Mucosa of rectum (tissue), 2 donors: ENCODE data around the gene ASTN2.

Experiments used
- H3K27ac ChIP-seq, 2 donors: one replicate each; pipeline ENCODE4 v1.7.0; 2013; ENCODE audit warnings: inconsistent platforms in 2 of 2, low read depth in 2 of 2, low read length in 2 of 2
- H3K27me3 ChIP-seq, 2 donors: one replicate each; pipeline ENCODE4 v1.7.0; 2013; ENCODE audit warnings: low read length in 2 of 2; ENCODE audit not compliant: control insufficient read depth in 2 of 2, insufficient read depth in 2 of 2
- H3K36me3 ChIP-seq, 2 donors: one replicate each; pipeline ENCODE4 v1.7.0; 2013; ENCODE audit warnings: low read length in 2 of 2; ENCODE audit not compliant: control insufficient read depth in 2 of 2, insufficient read depth in 2 of 2
- H3K4me1 ChIP-seq, 2 donors: one replicate each; pipeline ENCODE4 v1.7.0; 2013; ENCODE audit warnings: low read length in 2 of 2, mild to moderate bottlenecking in 1 of 2; ENCODE audit not compliant: control insufficient read depth in 2 of 2, insufficient read depth in 2 of 2
- H3K4me3 ChIP-seq, 2 donors: one replicate each; pipeline ENCODE4 v1.7.0; 2013; ENCODE audit warnings: low read length in 2 of 2
- H3K9ac ChIP-seq, 2 donors: one replicate each; pipeline ENCODE4 v1.7.0; 2013; ENCODE audit warnings: low read length in 2 of 2, low read depth in 1 of 2, mild to moderate bottlenecking in 1 of 2
- H3K9me3 ChIP-seq, 2 donors: one replicate each; pipeline ENCODE4 v1.7.0; 2013; ENCODE audit warnings: low read length in 2 of 2; ENCODE audit not compliant: control insufficient read depth in 2 of 2
- donor health status: healthy.
- donor health status: Normal muscosa, but diverticular disease.

ASTN2 gene

DNA sequence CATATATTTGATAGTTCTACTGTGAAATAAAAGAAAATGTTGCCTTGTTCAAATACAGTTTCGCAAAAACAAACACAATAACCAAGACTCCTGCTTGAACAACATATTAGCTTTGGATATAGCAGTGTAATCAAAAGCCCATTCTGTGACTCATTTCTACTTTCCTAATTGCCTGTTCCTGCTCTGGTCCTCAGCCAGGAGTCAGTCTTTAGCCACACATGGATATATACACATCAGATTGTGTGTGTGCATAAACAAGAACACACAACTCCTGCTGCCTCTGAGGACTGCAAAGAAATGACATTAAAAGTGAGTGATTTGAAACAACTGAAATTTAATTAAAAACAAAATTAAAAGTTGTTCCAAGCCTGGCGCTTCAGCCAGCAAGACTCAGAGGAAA lies 393.0 kb downstream of the ASTN2 start:
- no peak overlapping the region for H3K9ac ChIP-seq

DNA sequence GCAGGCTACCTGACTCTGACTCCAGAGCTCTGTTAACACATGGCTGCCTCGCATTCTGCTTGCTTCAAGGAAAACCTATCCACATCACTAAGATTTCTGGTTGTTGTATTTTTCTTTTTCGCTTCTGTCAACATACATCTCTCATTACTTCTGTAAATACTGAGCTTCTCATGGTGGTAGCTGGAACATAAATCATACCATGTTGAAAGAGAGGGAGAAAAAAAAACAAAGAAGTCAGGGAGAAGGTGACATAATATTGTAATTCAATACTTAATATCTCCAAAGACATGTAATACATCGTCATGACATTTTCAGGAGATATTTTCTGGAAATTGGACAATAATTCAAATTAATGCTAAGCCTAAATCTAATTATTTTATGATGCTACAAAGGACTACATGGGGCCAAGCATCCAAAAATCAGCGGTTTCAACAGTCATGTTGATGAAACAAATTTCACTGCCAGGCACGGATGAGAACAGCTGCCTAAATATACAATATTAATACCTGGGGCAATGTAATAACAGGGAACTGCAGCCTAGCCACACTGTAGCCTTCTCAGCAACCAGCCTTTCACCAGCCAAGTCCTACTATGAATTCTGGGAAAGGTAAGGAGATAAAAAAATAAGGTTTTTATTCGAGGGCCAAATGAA lies 395.8 kb downstream of the ASTN2 start:
- H3K4me3 ChIP-seq = no peak overlapping the region
- H3K36me3 ChIP-seq = no peaks in the 10 kb centered on the region
- no peak overlapping the region for H3K27ac ChIP-seq
- H3K9me3 ChIP-seq = no peaks in the 10 kb centered on the region
- H3K4me1 ChIP-seq = no peaks in the 10 kb centered on the region
- no peak overlapping the region for H3K9ac ChIP-seq
- H3K27me3 ChIP-seq = no peaks in the 10 kb centered on the region

More for the DNA sequence above, 393.0 kb downstream of the ASTN2 start:
- Histone ChIP-seq H3K4me3 (no peak overlapping the region), H3K36me3 (no peaks in the 10 kb centered on the region), H3K4me1 (no peaks in the 10 kb centered on the region), H3K27me3 (no peaks in the 10 kb centered on the region), H3K9me3 (no peaks in the 10 kb centered on the region), H3K27ac (no peak overlapping the region)

DNA sequence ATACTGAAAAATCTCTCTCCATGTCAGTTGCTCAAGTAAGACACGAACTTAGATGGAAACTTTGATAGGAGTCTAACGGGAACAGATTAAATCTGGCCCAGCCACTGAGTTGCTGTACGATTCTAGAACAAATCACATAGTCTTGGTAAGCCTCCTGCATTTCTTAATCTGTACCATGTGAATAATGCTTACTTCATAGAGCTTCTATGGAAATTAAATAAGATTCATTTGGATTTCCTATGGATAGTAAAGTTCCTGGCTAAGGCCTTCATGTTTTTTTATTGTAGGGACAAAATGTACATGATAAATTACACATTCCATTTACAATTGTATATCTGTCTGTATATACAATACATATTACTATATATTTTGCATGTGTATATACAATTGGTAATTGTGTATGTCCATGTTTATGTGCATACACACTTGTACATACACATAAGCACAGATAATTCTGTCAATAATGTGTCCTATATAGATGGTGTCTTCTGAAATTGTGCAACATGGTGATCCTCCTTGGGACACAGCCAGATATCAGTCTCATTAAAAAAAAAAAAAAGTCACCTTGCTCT lies 397.4 kb downstream of the ASTN2 start:
- Histone ChIP-seq H3K4me1 (no peaks in the 10 kb centered on the region), H3K9me3 (no peaks in the 10 kb centered on the region), H3K4me3 (no peak overlapping the region)

DNA sequence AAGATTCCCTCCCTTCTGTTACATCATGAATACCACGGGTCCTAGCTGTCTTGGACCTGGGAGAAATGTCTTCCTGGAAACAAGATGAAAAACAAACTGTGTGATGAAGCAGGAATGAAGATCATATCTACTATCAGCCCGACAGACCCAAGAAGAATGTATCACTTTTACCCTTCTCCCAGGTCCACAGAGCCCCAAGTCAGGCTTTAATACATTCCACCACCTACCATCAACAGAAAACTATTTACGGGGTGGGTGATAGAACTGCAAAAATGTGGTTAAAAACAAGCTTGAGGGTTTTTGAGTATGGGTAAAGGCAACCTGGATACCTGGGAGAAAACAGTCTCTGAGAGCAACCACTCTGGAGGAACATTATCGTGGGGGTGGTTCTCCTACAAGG lies 400.8 kb downstream of the ASTN2 start:
- no peaks in the 10 kb centered on the region for H3K9me3 ChIP-seq

More for the DNA sequence above, 397.4 kb downstream of the ASTN2 start:
- Histone ChIP-seq H3K36me3 (no peaks in the 10 kb centered on the region), H3K27ac (no peak overlapping the region), H3K27me3 (no peaks in the 10 kb centered on the region), H3K9ac (no peak overlapping the region)

DNA sequence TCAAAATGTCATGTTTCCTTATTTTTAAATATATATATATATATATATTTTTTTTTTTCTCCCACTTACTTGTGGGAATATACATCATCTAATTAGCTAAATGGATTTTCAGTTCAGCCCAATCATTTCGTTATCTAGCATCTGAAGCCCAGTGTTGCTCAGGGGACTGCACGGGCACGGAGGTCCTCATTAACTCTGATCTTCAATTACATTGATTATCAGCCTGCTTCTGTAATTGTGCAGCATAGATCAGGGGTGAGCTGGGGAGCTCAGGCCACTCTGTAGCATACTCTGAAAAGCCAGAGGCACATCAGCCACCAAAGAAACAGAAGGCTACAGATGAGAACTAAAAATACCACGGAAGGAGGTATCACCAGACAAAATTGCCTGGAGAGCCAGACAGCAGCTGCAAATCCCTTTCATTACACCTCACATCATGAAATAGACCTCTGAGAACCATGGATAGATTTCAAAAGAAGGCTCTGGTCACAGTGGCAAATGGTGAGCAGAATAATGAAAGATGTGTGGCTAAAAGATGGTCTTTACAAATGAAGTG lies 401.3 kb downstream of the ASTN2 start:
- no peaks in the 10 kb centered on the region for H3K36me3 ChIP-seq
- H3K4me3 ChIP-seq = no peak overlapping the region
- no peaks in the 10 kb centered on the region for H3K27me3 ChIP-seq
- H3K4me1 ChIP-seq = no peaks in the 10 kb centered on the region
- H3K27ac ChIP-seq = no peak overlapping the region
- H3K9ac ChIP-seq = no peak overlapping the region
- no peaks in the 10 kb centered on the region for H3K9me3 ChIP-seq

More for the DNA sequence above, 400.8 kb downstream of the ASTN2 start:
- Histone ChIP-seq H3K27me3 (no peaks in the 10 kb centered on the region), H3K27ac (no peak overlapping the region), H3K9ac (no peak overlapping the region), H3K4me1 (no peaks in the 10 kb centered on the region), H3K4me3 (no peak overlapping the region), H3K36me3 (no peaks in the 10 kb centered on the region)

DNA sequence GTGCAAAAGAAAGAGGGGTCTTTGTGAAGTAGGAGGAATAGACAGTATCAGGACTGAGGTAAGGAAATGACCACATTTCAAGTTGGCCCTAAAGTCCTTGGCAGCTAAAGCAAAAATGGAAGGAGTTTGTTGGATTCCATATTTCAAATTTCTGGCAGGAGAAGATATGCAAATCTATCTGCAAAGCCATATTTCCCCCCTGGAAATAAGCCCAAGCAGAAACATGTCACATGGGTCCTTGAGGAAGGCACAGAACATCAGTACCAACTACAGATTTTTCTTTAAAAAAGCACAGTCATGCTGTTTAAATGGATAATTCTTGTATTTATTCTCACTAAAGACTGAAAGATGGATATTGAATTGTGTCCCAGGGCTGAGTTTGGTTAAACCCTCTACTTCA lies 404.8 kb downstream of the ASTN2 start:
- Histone ChIP-seq H3K36me3 (no peaks in the 10 kb centered on the region), H3K27me3 (no peaks in the 10 kb centered on the region), H3K9me3 (no peaks in the 10 kb centered on the region), H3K27ac (no peak overlapping the region), H3K4me3 (no peak overlapping the region), H3K4me1 (no peaks in the 10 kb centered on the region), H3K9ac (no peak overlapping the region)

DNA sequence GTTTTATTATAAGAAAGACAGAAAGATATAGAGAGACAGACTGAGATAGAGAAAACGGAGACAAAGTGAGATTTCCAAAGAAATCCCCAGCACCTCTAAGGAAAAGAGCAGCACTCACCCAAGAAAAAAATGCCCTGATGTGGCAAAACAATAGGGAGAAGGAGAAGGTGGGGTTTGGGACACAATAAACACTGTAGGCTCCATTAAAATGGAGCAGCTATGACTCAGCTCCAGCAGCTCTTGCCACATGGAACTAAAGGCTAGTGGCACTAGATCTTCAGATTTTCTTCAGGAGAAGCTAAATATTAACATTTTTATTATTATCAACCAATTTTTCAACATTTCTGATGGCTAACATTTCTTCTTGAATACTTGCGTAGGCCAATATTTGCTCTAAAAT lies 406.0 kb downstream of the ASTN2 start:
- Histone ChIP-seq H3K4me1 (no peaks in the 10 kb centered on the region), H3K27me3 (no peaks in the 10 kb centered on the region), H3K9me3 (no peaks in the 10 kb centered on the region), H3K4me3 (no peak overlapping the region), H3K36me3 (no peaks in the 10 kb centered on the region), H3K27ac (no peak overlapping the region), H3K9ac (no peak overlapping the region)

DNA sequence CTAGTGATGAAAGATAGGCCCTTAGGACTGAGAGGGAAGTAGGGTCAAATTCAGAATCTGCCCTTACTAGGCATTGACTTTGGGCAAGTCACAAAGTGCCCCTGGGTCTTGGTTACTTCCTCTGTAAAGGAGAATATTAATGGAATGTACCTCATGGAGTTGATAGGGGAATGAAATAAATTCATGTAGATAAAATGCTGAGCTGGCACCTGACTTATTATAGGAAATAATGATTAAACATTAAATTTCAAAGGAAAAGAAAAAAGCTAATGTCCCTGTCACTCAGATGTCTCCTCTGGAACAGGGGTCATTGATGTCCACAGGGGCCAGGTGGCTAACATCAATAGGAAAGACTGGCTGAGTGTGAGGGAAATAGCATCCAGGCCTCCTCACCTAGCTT lies 406.4 kb downstream of the ASTN2 start:
- no peak overlapping the region for H3K9ac ChIP-seq
- no peak overlapping the region for H3K27ac ChIP-seq
- no peak overlapping the region for H3K4me3 ChIP-seq
- no peaks in the 10 kb centered on the region for H3K9me3 ChIP-seq
- H3K27me3 ChIP-seq = no peaks in the 10 kb centered on the region
- H3K36me3 ChIP-seq = no peaks in the 10 kb centered on the region
- H3K4me1 ChIP-seq = no peaks in the 10 kb centered on the region

DNA sequence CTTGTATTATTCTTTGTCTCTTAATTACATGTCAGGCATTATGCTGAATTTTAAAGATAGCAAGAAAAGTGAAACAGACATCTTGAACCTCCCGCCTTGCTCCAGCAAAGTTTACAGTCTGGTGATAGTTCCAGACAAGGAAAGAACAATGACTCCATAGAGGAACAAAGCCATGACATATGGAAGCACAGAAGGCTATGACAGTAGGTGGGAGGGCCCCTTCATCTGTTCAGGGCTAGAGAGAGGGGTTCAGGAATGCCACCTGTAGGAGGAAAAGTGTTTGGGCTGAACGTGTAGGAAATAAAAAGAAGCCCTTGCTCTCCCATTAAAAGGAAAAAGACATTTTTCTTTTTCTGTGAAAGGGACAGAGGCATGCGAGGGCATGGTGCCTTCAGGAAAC lies 412.2 kb downstream of the ASTN2 start:
- Histone ChIP-seq H3K27me3 (no peaks in the 10 kb centered on the region), H3K36me3 (no peaks in the 10 kb centered on the region), H3K27ac (no peak overlapping the region), H3K9ac (no peak overlapping the region), H3K4me1 (no peaks in the 10 kb centered on the region), H3K9me3 (no peaks in the 10 kb centered on the region), H3K4me3 (no peak overlapping the region)

DNA sequence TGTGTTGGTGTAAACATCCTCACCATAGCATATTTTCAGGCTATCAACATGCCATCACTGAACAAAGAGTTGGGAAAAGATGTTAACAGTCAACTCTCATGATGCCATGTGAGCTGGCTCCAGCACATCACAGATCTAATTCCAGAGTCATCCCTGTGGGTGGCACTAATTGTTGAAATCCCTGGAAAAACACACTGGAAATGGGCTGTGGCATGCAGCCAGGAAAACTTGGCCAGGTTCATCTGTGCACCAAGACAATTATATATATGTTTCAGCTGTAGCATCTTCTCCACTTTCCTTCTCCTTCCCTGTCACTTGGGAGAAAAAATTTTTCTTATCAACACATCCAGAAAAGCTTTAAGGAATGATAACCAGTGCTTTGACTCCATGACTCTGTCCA lies 414.0 kb downstream of the ASTN2 start:
- H3K27me3 ChIP-seq = no peaks in the 10 kb centered on the region
- H3K4me3 ChIP-seq = no peak overlapping the region
- no peaks in the 10 kb centered on the region for H3K9me3 ChIP-seq
- no peaks in the 10 kb centered on the region for H3K36me3 ChIP-seq
- H3K9ac ChIP-seq = no peak overlapping the region
- H3K27ac ChIP-seq = no peak overlapping the region
- no peaks in the 10 kb centered on the region for H3K4me1 ChIP-seq
